GM12864 (cell line): ENCODE results near the gene HEATR9.

Source experiments
- DNase-seq: peaks from one replicate; pipeline ENCODE4 v3.0.0-alpha.2; 2011; ENCODE audit warnings: low read depth
- H3K4me3 ChIP-seq: 2 replicates; pipeline ENCODE4 v1.5.1; 2011; ENCODE audit warnings: mild to moderate bottlenecking, low read depth, low read length, control low read depth
- TF ChIP-seq, protein P1 (sequence below): IDR thresholded peaks from 2 replicates; pipeline ENCODE4 v1.5.1; 2011; ENCODE audit warnings: low read depth, mild to moderate bottlenecking, moderate library complexity, low read length, control low read depth, inconsistent platforms; ENCODE audit errors: missing control alignments

HEATR9 gene

DNA sequence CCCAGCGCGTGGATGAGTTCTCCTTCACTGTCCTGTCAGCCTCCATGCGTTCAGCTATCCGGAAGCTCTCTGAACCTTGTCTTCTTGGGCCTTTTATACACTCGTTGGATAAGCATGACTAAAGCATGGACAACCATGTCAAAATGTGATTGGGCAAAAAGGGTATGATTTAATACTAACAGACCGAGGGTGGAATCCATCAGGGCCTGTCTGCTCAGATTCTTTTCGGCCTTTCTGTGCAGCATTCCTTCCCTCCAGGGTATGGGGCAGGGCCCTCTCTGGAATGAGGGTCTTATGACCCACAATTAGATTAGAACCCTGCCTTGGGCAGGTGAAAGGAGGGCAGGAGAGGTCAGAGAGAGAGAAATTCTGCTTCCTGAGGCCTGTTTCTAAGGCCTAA is 25.5 kb upstream of the HEATR9 start:
- DNase-seq = no peak
- TF ChIP-seq, protein P1, sequence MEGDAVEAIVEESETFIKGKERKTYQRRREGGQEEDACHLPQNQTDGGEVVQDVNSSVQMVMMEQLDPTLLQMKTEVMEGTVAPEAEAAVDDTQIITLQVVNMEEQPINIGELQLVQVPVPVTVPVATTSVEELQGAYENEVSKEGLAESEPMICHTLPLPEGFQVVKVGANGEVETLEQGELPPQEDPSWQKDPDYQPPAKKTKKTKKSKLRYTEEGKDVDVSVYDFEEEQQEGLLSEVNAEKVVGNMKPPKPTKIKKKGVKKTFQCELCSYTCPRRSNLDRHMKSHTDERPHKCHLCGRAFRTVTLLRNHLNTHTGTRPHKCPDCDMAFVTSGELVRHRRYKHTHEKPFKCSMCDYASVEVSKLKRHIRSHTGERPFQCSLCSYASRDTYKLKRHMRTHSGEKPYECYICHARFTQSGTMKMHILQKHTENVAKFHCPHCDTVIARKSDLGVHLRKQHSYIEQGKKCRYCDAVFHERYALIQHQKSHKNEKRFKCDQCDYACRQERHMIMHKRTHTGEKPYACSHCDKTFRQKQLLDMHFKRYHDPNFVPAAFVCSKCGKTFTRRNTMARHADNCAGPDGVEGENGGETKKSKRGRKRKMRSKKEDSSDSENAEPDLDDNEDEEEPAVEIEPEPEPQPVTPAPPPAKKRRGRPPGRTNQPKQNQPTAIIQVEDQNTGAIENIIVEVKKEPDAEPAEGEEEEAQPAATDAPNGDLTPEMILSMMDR = no peak
- H3K4me3 ChIP-seq = no peak overlapping the region

DNA sequence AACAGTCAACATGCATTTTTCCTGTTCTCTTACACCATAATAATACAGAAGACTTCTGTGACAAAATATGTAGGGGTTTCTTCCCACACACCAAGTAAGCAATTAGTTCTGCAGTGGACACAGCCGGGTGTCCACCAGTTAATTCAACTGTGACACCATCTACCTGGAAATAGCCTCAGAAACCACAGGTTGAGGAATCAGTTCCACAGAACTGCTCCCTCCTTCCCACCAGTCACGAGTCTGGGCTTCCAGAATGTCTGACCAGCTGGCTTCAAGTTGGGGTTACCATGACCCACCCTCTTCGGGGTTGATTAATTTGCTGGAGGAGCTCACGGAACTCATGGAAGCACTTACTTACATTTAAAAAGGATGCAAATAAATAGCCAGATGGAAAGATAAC is 25.1 kb upstream of the HEATR9 start:
- DNase-seq = no peak
- TF ChIP-seq, protein P1 = no peak
- H3K4me3 ChIP-seq = no peak overlapping the region

DNA sequence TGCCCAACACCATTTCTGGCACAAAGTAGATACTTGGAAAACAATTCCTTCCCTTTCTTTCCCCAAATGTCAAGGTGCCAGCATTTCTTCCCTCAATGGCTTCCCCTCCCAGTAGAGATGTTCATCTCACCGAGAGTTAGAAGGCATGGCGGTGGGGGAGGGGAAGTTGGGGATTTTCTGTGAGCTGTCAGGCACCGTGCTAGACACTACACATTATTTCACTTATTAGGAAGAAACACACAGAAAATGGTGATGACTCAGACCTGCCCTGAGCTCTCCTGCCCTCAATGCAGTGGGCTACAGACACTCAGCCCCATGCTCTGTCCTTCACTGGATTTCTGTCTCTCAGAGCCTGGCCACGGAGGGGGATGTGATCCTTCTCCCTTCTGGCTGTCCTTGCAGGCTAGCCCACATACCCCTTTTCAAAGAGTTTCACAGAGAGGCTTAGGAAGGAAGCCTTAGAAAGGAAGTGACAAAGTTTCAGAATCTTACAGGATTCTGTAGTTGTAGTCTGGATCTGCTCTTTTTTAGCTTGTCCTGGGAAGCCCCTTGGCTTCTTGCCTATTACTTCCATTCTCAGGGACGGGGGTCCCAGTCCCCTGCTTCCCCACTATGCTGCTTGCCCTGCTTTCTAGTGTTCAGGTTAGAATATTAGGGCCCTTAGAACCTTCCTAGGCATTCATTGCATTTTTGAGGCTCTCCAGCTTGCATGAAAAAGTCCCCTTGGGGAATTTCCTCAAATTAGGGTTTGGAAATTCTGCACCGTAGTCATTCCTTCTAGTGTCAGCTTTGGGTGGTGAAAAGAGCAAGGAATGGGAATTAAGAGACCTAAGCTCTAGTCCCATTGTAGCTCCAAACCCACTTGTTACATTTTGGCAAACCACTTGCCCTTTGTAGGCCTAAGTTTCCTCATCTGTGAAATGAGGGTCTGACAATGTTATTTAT is 23.7 kb upstream of the HEATR9 start:
- TF ChIP-seq, protein P1 = no peak
- no peak for DNase-seq
- H3K4me3 ChIP-seq = no peak overlapping the region

DNA sequence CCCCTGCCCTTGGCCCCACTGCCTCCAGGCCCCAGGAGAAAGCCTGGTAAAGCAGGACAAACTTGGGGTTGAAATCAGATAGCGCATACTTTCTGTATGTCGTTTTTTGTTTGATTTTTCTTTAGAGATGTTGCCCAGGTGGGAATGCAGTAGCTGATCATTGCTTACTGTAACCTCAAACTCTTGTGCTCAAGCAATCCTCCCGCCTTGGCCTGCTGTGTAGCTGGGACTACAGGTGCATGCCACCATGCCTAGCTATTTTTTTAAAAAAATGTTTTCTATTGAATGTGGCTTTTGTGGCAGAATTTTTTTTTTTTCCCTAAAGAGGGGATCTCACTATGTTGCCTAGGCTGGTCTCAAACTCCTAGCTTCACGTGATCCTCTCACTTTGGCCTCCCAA is 22.6 kb upstream of the HEATR9 start:
- DNase-seq = no peak
- TF ChIP-seq, protein P1 = no peak
- H3K4me3 ChIP-seq = no peak overlapping the region

DNA sequence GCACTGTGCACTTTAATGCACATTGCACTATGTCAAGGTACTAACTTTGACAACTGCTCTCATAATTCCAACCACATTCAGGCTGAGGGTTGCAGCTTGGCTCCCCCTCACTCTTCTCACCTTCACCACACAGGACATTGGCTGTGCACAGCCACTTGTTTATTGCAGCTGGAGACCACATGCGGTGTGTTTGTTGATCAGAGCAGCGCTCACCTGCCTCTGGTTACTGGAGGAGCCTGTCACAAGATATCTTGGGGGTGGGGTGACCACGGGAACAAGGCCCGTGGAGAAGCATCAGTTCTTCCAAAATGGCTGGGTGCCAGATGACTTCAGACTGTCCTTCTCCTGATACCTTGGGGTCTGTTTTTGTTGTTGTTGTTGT is 22.1 kb upstream of the HEATR9 start:
- DNase-seq = no peak
- no peak overlapping the region for H3K4me3 ChIP-seq
- TF ChIP-seq, protein P1 = no peak

DNA sequence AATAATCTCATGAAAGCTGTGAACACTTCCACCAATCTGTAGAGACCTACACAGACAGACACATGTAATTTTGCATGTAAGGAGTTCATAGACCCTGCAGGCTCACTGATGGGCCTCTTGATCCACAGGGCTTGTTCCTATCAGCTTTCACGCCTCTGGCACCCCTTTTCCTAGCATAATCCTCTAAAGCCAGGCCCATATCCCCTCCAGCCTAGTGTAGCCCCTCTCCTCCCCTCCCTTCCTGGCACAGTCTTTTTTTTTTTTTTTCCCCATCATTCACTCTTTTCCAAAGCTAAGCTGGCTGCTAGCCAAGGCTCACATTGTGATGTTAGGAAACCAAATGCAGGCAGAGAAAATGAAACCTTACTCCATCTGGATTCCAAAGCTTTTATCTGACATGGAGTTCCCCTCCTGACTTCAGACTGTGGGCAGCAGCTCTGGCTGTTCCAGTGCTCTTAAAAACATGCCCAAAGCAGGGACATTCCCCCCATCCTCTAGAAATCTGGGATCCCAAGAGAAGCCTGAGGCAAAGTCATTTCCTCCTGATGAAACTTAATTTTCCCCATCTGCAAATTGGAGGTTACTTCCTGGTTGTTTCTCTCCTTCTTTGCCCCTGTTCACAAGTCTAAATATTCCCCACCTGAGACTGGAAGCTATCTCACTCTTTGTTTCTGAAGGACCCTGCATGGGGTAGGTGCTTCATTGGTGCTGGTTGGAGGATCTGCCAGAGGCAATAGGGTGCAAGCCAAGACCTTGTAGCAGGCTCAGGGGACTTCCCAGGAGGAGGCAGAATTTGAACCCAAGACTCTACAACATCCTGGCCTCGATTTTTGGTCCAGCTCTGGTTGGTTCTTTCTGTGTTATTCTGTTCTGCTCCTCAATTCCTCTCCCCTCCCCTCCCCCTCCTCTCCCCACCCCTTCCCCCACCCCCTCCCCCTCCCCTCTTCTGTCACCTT is 21.4 kb upstream of the HEATR9 start:
- no peak for DNase-seq
- TF ChIP-seq, protein P1 = no peak
- H3K4me3 ChIP-seq = no peak overlapping the region
